ENCODE results near the gene PINLYP.

PINLYP gene

DNA sequence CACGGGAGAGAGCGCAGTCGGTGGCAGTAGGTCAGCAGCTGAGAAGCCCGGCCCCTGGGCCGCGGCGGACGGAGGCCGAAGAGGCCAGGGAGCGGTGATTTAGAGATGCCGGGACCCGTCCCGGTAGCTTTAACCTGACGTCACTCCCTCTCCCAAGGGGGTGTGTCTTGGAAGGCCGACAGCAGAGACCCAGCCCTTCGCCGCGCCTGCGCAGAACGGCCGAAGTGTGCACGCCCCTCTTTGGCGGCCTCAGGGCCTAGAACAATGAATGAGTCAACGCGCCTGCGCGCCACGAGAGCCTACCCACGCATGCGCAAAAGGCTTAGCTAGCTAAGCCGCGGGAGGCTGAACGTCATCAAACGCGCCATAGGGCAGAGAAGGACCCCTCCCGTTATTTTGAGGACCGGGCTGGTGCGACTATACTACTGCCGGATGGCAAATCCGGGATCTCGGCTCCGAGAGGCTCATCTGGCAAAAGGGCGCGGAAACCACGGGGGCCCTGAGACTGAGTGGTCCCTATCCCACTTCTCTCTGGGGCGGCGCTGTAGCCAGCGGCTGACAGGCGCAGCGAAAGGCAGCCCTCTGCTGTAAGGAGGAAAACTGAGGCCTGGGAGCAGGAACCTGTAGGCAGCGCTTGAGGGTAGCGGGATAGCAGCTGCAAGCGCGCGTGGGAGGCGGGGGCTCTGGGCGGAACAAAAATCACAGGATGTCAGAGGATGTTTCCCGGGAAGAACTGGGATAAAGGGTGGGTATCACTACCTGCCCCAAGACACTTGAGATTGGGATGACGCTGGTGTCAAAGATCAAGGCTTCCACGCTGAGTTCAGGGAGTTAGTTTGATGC lies 20.6 kb downstream of the PINLYP start, which contains the start of the genes IRGQ and ZNF576:
Gene IRGQ (minus strand): TSS at position 136 of the 843 bp plus-strand sequence. CDS start 796 bp downstream, outside the sequence.
Gene ZNF576 (plus strand): TSS at position 597 of the 843 bp plus-strand sequence. CDS start 514 bp downstream, outside the sequence.
- Histone ChIP-seq H4K8ac (ENCODE audit: low read depth, low read length) (peak within 1 kb of the TSS; percentile 19), H2AK5ac (ENCODE audit: low read depth, low read length) (peak within 1 kb of the TSS; percentile 44), H3K4ac (ENCODE audit: low read length) (no peak within 1 kb of the TSS), H2AFZ (ENCODE audit: low read length) (peak within 1 kb of the TSS; percentile 84), H3K14ac (ENCODE audit: low read length) (peak within 1 kb of the TSS; percentile 91), H3K18ac (ENCODE audit: low read length) (peak within 1 kb of the TSS; percentile 91), H3K9me3 (replicated peaks in 1 of 2; ENCODE audit: control insufficient read depth in 2 of 2, insufficient read depth in 1 of 2, low read depth in 1 of 2, low read length in 2 of 2) (no peaks in the 10 kb centered on the region), H2BK12ac (ENCODE audit: low read length) (no peak within 1 kb of the TSS), H3K23ac (ENCODE audit: low read depth, low read length, poor library complexity) (peak within 1 kb of the TSS; percentile 56), H3K4me2 (ENCODE audit: insufficient read depth, low read length, poor library complexity, severe bottlenecking) (peak within 1 kb of the TSS; percentile 90), H3K4me3 (ENCODE audit: low read length in 2 of 2) (peak within 1 kb of the TSS; percentile 69 to 83), H2BK120ac (ENCODE audit: low read depth, low read length) (no peak within 1 kb of the TSS), H3K9ac (ENCODE audit: low read depth, low read length, poor library complexity) (peak within 1 kb of the TSS; percentile 96), H3K36me3 (replicated peaks in 1 of 2; ENCODE audit: control insufficient read depth in 2 of 2, insufficient read depth in 2 of 2, low read length in 2 of 2) (peaks cover 28 to 67% of the 10 kb centered on the region in 2 donors), H4K91ac (ENCODE audit: low read depth, low read length, poor library complexity) (no peak within 1 kb of the TSS), H3K27me3 (ENCODE audit: control insufficient read depth in 3 of 3, insufficient read depth in 3 of 3, low read depth in 1 of 3, low read length in 3 of 3) (no peaks in the 10 kb centered on the region), H2BK15ac (ENCODE audit: low read length) (no peak within 1 kb of the TSS), H3K4me1 (ENCODE audit: control insufficient read depth in 2 of 2, insufficient read depth in 1 of 2, low read depth in 1 of 2, low read length in 2 of 2) (peaks cover 7 to 8% of the 10 kb centered on the region in 2 donors), H2BK5ac (ENCODE audit: low read length) (peak within 1 kb of the TSS; percentile 59), H3K79me1 (ENCODE audit: low read depth, low read length) (peaks cover 17% of the 10 kb centered on the region), H3K27ac (replicated peaks; ENCODE audit: low read length) (peak within 1 kb of the TSS; percentile 95)
- no CpG with 5 or more reads among the region's 60 CpGs for WGBS, 2 donors (ENCODE audit: extremely low coverage in 2 of 2, insufficient read length in 2 of 2, insufficient replicate concordance in 1 of 2)
- peak; percentile 100 for DNase-seq (ENCODE audit: low spot score)

DNA sequence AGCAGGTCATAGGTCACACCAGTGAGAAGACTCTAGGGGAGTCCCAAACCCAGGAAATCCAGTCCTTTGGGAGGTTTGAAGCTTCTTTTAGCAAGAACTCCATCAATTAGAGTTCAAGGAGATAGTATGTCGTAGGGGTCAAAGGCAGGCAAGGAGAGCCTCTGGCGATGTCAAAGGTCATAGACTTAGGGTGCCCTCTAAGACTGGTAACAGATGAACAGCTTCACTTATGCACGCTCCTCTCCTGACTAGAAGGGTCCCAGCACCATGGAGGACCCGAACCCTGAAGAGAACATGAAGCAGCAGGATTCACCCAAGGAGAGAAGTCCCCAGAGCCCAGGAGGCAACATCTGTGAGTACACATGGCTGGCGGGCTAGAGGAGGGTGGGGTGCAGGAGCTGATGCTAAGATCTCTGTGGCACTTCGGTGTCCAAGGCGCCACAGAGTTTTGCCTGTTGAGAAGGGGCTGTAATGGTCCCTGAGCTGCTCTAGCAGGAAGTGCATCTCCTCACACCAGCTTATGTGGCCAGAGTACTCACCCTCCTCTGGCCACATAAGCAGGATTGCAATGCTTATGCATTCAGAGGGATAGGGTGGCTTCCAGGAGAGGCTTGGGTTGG lies 21.4 kb downstream of the PINLYP start:
- H2BK12ac ChIP-seq (ENCODE audit: low read length) = no peak overlapping the region
- no peak overlapping the region for H4K91ac ChIP-seq (ENCODE audit: low read depth, low read length, poor library complexity)
- H2AFZ ChIP-seq (ENCODE audit: low read length) = peak overlapping the region; percentile 84
- no peaks in the 10 kb centered on the region for H3K9me3 ChIP-seq (replicated peaks in 1 of 2; ENCODE audit: control insufficient read depth in 2 of 2, insufficient read depth in 1 of 2, low read depth in 1 of 2, low read length in 2 of 2)
- peak overlapping the region; percentile 68 for H3K9ac ChIP-seq (ENCODE audit: low read depth, low read length, poor library complexity)
- H3K36me3 ChIP-seq (replicated peaks in 1 of 2; ENCODE audit: control insufficient read depth in 2 of 2, insufficient read depth in 2 of 2, low read length in 2 of 2) = peaks cover 29 to 69% of the 10 kb centered on the region in 2 donors
- no peak for DNase-seq (ENCODE audit: low spot score)
- peak overlapping the region; percentile 69 to 82 for H3K4me3 ChIP-seq (ENCODE audit: low read length in 2 of 2)
- H3K4ac ChIP-seq (ENCODE audit: low read length) = no peak overlapping the region
- H2AK5ac ChIP-seq (ENCODE audit: low read depth, low read length) = peak overlapping the region; percentile 38
- H3K4me1 ChIP-seq (ENCODE audit: control insufficient read depth in 2 of 2, insufficient read depth in 1 of 2, low read depth in 1 of 2, low read length in 2 of 2) = peaks cover 7 to 8% of the 10 kb centered on the region in 2 donors
- no peaks in the 10 kb centered on the region for H3K27me3 ChIP-seq (ENCODE audit: control insufficient read depth in 3 of 3, insufficient read depth in 3 of 3, low read depth in 1 of 3, low read length in 3 of 3)
- peak overlapping the region; percentile 59 for H2BK5ac ChIP-seq (ENCODE audit: low read length)
- peak overlapping the region; percentile 90 for H3K4me2 ChIP-seq (ENCODE audit: insufficient read depth, low read length, poor library complexity, severe bottlenecking)
- peak overlapping the region; percentile 95 for H3K27ac ChIP-seq (replicated peaks; ENCODE audit: low read length)
- WGBS, 2 donors (ENCODE audit: extremely low coverage in 2 of 2, insufficient read length in 2 of 2, insufficient replicate concordance in 1 of 2) = no CpG with 5 or more reads among the region's 7 CpGs
- no peak overlapping the region for H3K23ac ChIP-seq (ENCODE audit: low read depth, low read length, poor library complexity)
- no peak overlapping the region for H2BK120ac ChIP-seq (ENCODE audit: low read depth, low read length)
- H2BK15ac ChIP-seq (ENCODE audit: low read length) = no peak overlapping the region
- peak overlapping the region; percentile 19 for H4K8ac ChIP-seq (ENCODE audit: low read depth, low read length)
- H3K14ac ChIP-seq (ENCODE audit: low read length) = no peak overlapping the region
- H3K18ac ChIP-seq (ENCODE audit: low read length) = no peak overlapping the region
- peaks cover 17% of the 10 kb centered on the region for H3K79me1 ChIP-seq (ENCODE audit: low read depth, low read length)

DNA sequence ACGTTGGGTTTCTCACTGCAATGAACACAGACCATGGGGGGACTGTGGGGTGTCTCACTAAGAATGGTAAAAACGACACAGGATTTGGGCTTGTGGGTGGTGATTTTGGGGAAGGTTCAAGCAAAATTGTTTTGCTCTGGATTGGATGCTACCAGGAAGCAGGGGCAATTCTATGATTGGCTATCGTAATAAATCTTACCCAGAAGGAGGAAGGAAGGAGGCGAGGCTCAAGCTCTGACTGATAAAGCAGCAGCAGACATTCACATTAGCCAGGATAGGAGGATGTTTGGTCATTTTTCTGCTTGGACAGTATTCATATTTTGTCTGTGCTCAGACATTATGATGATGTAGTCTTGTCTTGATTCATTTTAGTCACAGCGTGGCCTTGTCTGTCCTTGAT lies 22.3 kb downstream of the PINLYP start:
- H3K4me1 ChIP-seq (ENCODE audit: control insufficient read depth in 2 of 2, insufficient read depth in 1 of 2, low read depth in 1 of 2, low read length in 2 of 2) = peaks cover 7 to 8% of the 10 kb centered on the region in 2 donors
- H2BK120ac ChIP-seq (ENCODE audit: low read depth, low read length) = no peak overlapping the region
- H3K9ac ChIP-seq (ENCODE audit: low read depth, low read length, poor library complexity) = no peak overlapping the region
- H3K27me3 ChIP-seq (ENCODE audit: control insufficient read depth in 3 of 3, insufficient read depth in 3 of 3, low read depth in 1 of 3, low read length in 3 of 3) = no peaks in the 10 kb centered on the region
- H3K4me2 ChIP-seq (ENCODE audit: insufficient read depth, low read length, poor library complexity, severe bottlenecking) = no peak overlapping the region
- no CpG with 5 or more reads among the region's 5 CpGs for WGBS, 2 donors (ENCODE audit: extremely low coverage in 2 of 2, insufficient read length in 2 of 2, insufficient replicate concordance in 1 of 2)
- H3K4ac ChIP-seq (ENCODE audit: low read length) = no peak overlapping the region
- H2BK5ac ChIP-seq (ENCODE audit: low read length) = no peak overlapping the region
- H3K9me3 ChIP-seq (replicated peaks in 1 of 2; ENCODE audit: control insufficient read depth in 2 of 2, insufficient read depth in 1 of 2, low read depth in 1 of 2, low read length in 2 of 2) = no peaks in the 10 kb centered on the region
- no peak overlapping the region for H2AK5ac ChIP-seq (ENCODE audit: low read depth, low read length)
- no peak overlapping the region for H2BK15ac ChIP-seq (ENCODE audit: low read length)
- no peak for DNase-seq (ENCODE audit: low spot score)
- H2BK12ac ChIP-seq (ENCODE audit: low read length) = no peak overlapping the region
- no peak overlapping the region for H2AFZ ChIP-seq (ENCODE audit: low read length)
- no peak overlapping the region for H4K91ac ChIP-seq (ENCODE audit: low read depth, low read length, poor library complexity)
- H4K8ac ChIP-seq (ENCODE audit: low read depth, low read length) = no peak overlapping the region
- H3K4me3 ChIP-seq (ENCODE audit: low read length in 2 of 2) = peak overlapping the region in 1 of 2 donors; percentile 69
- no peak overlapping the region for H3K14ac ChIP-seq (ENCODE audit: low read length)
- peaks cover 24 to 68% of the 10 kb centered on the region in 2 donors for H3K36me3 ChIP-seq (replicated peaks in 1 of 2; ENCODE audit: control insufficient read depth in 2 of 2, insufficient read depth in 2 of 2, low read length in 2 of 2)
- no peak overlapping the region for H3K18ac ChIP-seq (ENCODE audit: low read length)
- H3K23ac ChIP-seq (ENCODE audit: low read depth, low read length, poor library complexity) = no peak overlapping the region
- H3K27ac ChIP-seq (replicated peaks; ENCODE audit: low read length) = no peak overlapping the region
- peaks cover 10% of the 10 kb centered on the region for H3K79me1 ChIP-seq (ENCODE audit: low read depth, low read length)

All from neuronal stem cell (in vitro differentiated cells).